Stimulated activated naive CD8-positive, alpha-beta T cell treated with anti-CD3 and anti-CD28 coated beads, Interleukin-15, Interleukin-2, amounts not matched to agents 100 U/mL and 50 U/mL, for 24 hours (primary cell): ENCODE data around the gene SFN.

Source experiments
- ATAC-seq: fragments of 150-1000 bp; cut with Tn5 transposase; one replicate; pipeline ENCODE4 v1.10.0; 2021
- DNase-seq: peaks from one replicate; pipeline ENCODE4 v3.0.0; 2021

SFN gene

DNA sequence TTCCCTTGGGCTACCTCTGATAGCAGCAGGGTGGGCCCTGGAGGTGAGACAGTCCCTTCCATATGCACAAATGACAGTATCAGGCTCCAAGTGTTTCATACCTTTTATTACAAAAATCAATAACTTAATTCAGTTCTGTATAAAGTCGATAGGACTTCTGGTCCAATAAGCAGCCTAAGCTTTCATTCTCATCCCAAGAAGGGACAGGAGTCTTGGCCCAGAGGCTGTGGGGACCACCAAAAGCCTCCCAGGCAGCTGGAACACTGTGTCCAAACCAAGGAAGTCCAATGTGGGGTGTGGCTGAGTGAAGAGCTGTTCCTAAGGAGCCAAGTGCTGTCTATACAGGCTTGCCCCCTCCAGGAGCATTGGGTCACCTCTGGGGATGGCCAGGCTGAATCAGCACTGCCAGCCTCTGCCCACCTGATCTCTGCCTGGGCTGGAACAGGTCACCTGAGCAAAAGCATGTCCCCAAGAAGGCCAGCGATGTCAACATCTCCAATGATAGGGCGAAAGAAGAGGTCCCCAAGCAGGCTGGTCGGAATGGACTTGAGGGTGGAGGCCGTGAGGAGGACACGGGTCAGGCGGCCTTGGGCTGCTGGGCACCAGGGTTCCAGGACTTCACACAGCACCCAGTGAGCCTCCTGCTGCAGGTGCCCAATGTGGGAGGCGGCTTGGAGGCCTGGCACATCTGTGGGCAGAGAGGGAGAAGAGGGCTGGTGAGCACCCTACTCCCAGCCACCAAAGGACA lies 48.6 kb downstream of the SFN start:
- ATAC-seq = no peak

GRCh38 chr1:26912147-26912490 lies 49.2 kb downstream of the SFN start:
- DNase-seq = no peak
- no peak for ATAC-seq

More for the DNA sequence above, 48.6 kb downstream of the SFN start:
- no peak for DNase-seq

GRCh38 chr1:26913389-26913753 lies 50.4 kb downstream of the SFN start:
- ATAC-seq = no peak
- DNase-seq = no peak
